Testis (tissue), 2 donors: Measurements from ENCODE around the gene ADAMTS19.

ENCODE experiments used
- CTCF ChIP-seq, 3 experiments: fragments of 450-650 bp in 2 of 3; fragments of 200-600 bp in 1 of 3; sonication (generic) in 1 of 3; IDR thresholded peaks; one replicate each; pipeline ENCODE4 v1.5.1; 2016 to 2019; ENCODE audit warnings: antibody characterized with exemption in 3 of 3, mild to moderate bottlenecking in 2 of 3, moderate library complexity in 1 of 3
- POLR2A ChIP-seq: fragments of 450-650 bp; IDR thresholded peaks from one replicate; pipeline ENCODE4 v1.6.1; 2017; ENCODE audit warnings: antibody characterized with exemption, mild to moderate bottlenecking, moderate library complexity

GRCh38 chr5:129465776-129466344, 5.8 kb downstream of the ADAMTS19 start:
- TF ChIP-seq CTCF (IDR thresholded peaks at IDR 0.05) (no peak), POLR2A (no peak)
